Skin epidermis (tissue), 12 donors: Measurements from ENCODE around the gene C2orf80.

Experiments
- H3K27ac ChIP-seq, 21 experiments: fragments of 200-600 bp; sonication (generic) in 11 of 21; one replicate each; pipeline ENCODE4 v1.5.0; 2020; ENCODE audit warnings: mild to moderate bottlenecking in 3 of 21, inconsistent platforms in 2 of 21, moderate library complexity in 2 of 21
- H3K4me3 ChIP-seq, 7 experiments: fragments of 200-600 bp; sonication (generic) in 2 of 7; one replicate each; pipeline ENCODE4 v1.5.0; 2020; ENCODE audit warnings: inconsistent platforms in 2 of 7, mild to moderate bottlenecking in 2 of 7, moderate library complexity in 1 of 7

Gene C2orf80

GRCh38 chr2:208183526-208183925, 6.3 kb downstream of the C2orf80 start:
- H3K27ac ChIP-seq = no peak overlapping the region
- no peak overlapping the region for H3K4me3 ChIP-seq

GRCh38 chr2:208182835-208183234, 7.0 kb downstream of the C2orf80 start:
- Histone ChIP-seq H3K4me3 (no peak overlapping the region), H3K27ac (no peak overlapping the region)

- Histone ChIP-seq H3K27ac (no peak overlapping the region), H3K4me3 (no peak overlapping the region)
These were observed 10.7 kb downstream of the C2orf80 start for GRCh38 chr2:208179028-208179609.

- H3K27ac ChIP-seq = no peak overlapping the region
These were observed 14.0 kb downstream of the C2orf80 start for GRCh38 chr2:208175840-208176153.

GRCh38 chr2:208175069-208175839, 14.6 kb downstream of the C2orf80 start:
- H3K4me3 ChIP-seq = no peak overlapping the region
- no peak overlapping the region for H3K27ac ChIP-seq

More at GRCh38 chr2:208175840-208176153, 14.0 kb downstream of the C2orf80 start:
- H3K4me3 ChIP-seq = no peak overlapping the region

- H3K27ac ChIP-seq = no peak overlapping the region
- no peak overlapping the region for H3K4me3 ChIP-seq
These were observed 15.7 kb downstream of the C2orf80 start for GRCh38 chr2:208174144-208174543.

- H3K4me3 ChIP-seq = no peak overlapping the region
These were observed 17.7 kb downstream of the C2orf80 start for GRCh38 chr2:208172125-208172524.

GRCh38 chr2:208164951-208165755, 24.7 kb downstream of the C2orf80 start:
- Histone ChIP-seq H3K4me3 (no peak overlapping the region), H3K27ac (no peak overlapping the region)

More at GRCh38 chr2:208172125-208172524, 17.7 kb downstream of the C2orf80 start:
- no peak overlapping the region for H3K27ac ChIP-seq

- Histone ChIP-seq H3K27ac (no peak within 1 kb of the TSS), H3K4me3 (no peak within 1 kb of the TSS)
These were observed 26.3 kb downstream of the C2orf80 start, which contains the start of gene CRYGA for GRCh38 chr2:208163489-208163888. TSS of gene CRYGA (minus strand) at chr2:208163589. CDS start at chr2:208163556, 33 bp downstream.

GRCh38 chr2:208156439-208156838, 33.4 kb downstream of the C2orf80 start:
- Histone ChIP-seq H3K4me3 (no peak overlapping the region), H3K27ac (no peak overlapping the region)

GRCh38 chr2:208153156-208153555, 36.7 kb downstream of the C2orf80 start:
- Histone ChIP-seq H3K4me3 (no peak overlapping the region), H3K27ac (no peak overlapping the region)

- Histone ChIP-seq H3K27ac (no peak overlapping the region), H3K4me3 (no peak overlapping the region)
These were observed 38.9 kb downstream of the C2orf80 start for GRCh38 chr2:208150956-208151355.

- Histone ChIP-seq H3K4me3 (no peak overlapping the region), H3K27ac (no peak overlapping the region)
These were observed 39.7 kb downstream of the C2orf80 start for GRCh38 chr2:208150094-208150493.

- H3K4me3 ChIP-seq = no peak overlapping the region
- H3K27ac ChIP-seq = no peak overlapping the region
These were observed 41.0 kb downstream of the C2orf80 start for GRCh38 chr2:208148803-208149202.

- H3K4me3 ChIP-seq = no peak overlapping the region
- no peak overlapping the region for H3K27ac ChIP-seq
These were observed 42.1 kb downstream of the C2orf80 start for GRCh38 chr2:208147759-208148158.

GRCh38 chr2:208147008-208147407, 42.8 kb downstream of the C2orf80 start:
- H3K27ac ChIP-seq = no peak overlapping the region
- no peak overlapping the region for H3K4me3 ChIP-seq

- H3K27ac ChIP-seq = no peak within 1 kb of the TSS
These were observed 43.8 kb downstream of the C2orf80 start, which contains the start of gene CRYGB for GRCh38 chr2:208146006-208146405. TSS of gene CRYGB (minus strand) at chr2:208146158. CDS start at chr2:208146120, 38 bp downstream.

GRCh38 chr2:208142925-208143799, 46.7 kb downstream of the C2orf80 start:
- no peak overlapping the region for H3K27ac ChIP-seq
- no peak overlapping the region for H3K4me3 ChIP-seq

More at GRCh38 chr2:208146006-208146405, 43.8 kb downstream of the C2orf80 start, which contains the start of gene CRYGB:
- H3K4me3 ChIP-seq = no peak within 1 kb of the TSS

GRCh38 chr2:208142240-208142924, 47.4 kb downstream of the C2orf80 start:
- Histone ChIP-seq H3K27ac (no peak overlapping the region), H3K4me3 (no peak overlapping the region)
